Activated CD4-positive, alpha-beta T cell treated with anti-CD3 and anti-CD28 coated beads, Interleukin-2, amount 50 U/mL, for 16 hours (primary cell): Measurements from ENCODE around the gene LMF1.

Source experiments
- DNase-seq: peaks from one replicate; pipeline ENCODE4 v3.0.0-alpha.2; 2020

The LMF1 gene

DNA sequence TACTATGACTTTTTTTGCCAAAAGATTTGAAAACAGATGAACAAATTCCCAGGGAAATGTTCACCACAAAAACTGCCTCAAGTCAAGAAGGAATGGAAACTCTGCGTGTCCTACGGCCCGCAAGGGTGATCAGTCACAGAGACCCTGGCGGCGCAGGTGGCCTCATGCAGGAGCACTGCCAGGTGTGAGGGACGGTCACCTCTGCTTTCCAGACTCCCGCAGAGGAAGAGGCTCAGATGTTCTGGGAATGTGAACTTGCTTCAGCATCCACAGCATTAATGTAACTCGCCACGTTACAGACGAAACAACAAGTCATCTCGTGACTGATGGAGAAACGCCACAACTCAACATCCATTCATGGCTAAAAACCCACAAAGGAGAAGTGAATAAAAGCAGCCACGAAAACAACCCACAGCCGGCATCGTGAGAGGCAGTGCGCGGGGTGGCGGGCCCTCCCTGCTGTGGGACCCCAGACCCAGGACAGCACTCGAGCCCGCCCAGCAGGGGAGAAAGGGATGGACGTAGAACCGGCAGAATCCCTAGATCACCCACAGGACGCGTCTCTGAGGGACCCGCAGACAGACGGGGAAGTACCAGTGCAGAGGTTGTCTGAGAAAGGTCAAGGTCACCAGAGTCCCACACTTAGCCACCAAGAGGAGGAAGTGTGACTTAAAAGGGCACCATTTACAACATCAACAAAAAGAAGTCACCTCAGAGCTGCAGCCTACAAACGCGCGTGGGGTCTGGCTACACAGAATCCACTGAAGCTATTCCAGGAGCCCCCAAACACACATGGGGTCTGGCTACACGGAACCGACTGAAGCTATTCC, 93.3 kb downstream of the LMF1 start:
- DNase-seq, result no peak

GRCh38 chr16:876523-877241, 94.1 kb downstream of the LMF1 start:
- no peak for DNase-seq

GRCh38 chr16:876041-876335, 94.8 kb downstream of the LMF1 start:
- DNase-seq, result no peak

GRCh38 chr16:875182-876040, 95.4 kb downstream of the LMF1 start:
- DNase-seq, result no peak

DNA sequence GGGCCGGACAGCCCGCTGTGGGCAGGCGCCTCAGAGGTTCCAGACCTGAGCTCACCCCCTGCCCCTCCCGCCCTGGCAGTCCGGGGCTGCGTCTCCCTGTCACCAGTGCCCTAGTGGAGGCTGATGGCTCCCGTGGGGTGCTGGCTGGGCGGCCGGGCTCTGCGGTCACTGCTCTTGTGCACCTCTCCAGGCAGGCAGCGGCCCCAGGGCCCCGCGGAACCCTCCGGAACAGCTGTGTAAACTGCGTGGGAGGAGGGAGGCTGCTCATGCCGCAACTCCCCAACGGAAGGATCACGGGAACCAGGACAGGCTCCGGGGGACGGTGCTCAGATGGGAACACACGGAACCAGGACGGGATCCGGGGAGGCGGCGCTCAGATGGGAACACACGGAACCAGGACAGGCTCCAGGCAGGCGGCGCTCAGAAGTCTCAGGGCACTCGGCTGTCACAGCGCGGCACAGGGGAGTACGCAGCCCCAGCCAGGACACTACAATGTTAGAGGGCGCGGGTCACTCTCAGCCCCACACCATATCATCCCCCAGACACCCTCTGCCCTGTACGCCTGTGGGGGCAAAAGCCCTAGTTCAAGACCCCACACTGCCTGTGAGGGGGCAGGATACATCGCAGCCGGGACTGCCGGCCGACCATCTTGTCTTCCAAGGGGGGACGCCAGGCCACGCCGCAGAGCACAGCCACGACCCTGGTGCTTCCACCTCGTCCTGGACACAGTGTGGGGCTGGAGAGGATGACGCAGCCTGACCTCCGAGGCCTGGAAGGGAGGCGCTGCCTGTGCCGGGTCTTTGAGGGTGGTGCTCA, 96.2 kb downstream of the LMF1 start:
- no peak for DNase-seq

- DNase-seq, result no peak
Observed at GRCh38 chr16:873889-874288, 96.9 kb downstream of the LMF1 start.

GRCh38 chr16:873243-873661, 97.5 kb downstream of the LMF1 start:
- no peak for DNase-seq

DNA sequence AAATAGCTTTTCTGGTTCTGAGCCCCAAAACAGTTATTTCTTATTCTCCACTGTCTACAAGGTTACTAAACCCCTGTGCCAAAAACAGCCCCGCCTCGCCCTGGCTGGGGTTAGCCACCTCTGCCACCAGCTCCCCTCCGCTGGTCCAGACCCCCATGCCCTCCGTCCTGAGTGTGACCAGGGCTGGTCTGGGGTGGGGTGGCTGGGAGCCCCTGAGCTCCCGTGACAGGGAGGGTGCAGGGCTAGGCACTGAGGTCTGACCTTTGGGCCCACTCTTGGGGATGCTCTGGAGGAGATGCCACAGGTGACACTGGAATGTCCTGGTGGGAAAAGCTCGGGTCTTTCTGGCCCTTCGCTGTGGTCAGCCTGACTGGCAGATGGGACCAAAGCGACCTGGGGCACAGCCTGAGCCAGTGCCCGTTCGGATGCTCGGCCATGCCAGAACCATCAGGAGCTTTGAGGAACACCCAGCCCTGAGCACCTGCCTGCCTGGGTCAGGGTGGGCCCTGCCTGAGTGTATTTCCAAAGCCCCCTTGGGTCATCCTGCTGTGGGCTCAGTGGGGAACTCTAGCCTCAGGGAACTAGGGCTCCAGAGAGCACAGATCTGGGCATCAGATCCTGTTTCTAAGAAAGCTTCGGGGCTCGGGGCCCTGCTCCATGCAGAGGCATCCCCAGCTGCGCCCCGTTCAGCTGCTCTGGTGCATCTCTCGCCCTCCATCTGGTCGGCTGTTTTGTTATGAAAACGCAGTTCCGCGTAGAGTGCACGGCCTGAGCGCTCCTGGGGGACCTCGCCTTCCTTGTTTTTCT, 98.1 kb downstream of the LMF1 start:
- DNase-seq, result no peak

DNA sequence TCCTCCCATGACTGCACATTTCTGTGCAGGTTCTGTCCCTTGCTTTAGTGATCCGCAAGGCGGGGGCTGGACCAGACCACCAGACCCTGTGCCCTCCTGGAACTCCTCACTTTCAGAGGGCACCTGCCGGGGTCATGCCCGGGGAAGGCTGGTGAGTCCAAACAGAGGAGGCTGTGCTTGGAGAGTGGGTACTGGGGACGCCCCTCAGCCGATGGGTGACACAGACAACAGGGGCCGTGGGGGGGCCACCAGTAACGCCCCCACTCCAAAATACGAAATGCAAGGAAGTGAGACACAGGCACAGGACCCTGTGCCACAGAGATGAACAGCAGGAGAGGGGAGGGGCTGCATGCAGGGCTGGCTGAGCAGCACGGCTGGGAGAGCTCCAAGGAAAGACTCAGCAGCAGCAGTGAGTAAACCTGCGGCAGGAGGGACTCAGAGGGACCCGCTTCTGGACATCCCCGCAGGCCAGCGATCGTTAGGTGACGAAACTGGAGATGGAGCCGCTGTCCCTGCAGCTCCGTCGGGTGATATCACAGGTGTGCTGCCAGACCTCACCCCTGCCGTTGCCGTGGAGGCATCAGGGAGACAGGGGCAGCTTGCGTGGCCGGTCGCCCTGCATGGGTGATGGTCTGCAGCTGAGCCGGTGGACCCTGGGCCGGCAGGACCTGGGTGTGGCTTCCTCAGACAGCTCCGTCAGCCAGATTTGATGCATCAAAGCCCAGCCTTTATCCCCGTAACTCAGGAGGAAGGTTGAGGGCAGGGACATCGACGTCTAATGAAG, 99.0 kb downstream of the LMF1 start:
- DNase-seq, result no peak

DNA sequence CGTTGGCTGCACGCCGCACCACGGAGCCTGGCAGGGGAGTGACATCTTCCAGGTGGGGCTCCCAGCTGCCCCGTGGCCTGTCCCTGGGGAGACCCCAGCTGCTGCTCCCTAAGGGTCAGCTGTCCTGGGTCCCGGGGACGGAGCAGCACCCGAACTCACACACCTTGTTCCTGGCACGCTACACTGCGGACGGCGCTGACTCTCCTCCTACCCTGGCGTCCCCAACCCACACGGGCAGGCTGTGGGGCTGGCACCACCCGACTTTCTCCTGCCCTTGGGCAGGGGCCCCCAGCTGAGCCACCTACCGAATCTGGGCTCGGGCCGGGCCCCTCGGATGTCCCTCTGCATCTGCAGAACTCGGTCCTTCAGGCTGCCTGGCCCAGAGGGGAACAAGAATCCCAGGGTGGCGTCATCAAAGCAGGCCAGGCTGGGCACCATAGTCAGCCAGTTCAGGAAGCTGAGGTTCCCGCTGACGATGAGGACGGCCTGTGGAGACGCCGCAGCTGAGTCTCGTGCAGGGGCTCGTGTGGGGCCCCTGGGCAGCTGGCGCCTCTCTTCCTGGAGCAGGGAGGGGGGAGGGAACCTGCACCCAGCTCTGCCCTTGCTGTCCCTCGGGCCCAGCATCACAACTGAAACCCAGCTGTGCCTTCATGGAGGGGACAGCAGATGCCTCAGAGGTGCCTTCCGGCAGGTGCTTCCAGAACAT, 99.8 kb downstream of the LMF1 start:
- no peak for DNase-seq

GRCh38 chr16:869823-870641, 100.8 kb downstream of the LMF1 start:
- no peak for DNase-seq

DNA sequence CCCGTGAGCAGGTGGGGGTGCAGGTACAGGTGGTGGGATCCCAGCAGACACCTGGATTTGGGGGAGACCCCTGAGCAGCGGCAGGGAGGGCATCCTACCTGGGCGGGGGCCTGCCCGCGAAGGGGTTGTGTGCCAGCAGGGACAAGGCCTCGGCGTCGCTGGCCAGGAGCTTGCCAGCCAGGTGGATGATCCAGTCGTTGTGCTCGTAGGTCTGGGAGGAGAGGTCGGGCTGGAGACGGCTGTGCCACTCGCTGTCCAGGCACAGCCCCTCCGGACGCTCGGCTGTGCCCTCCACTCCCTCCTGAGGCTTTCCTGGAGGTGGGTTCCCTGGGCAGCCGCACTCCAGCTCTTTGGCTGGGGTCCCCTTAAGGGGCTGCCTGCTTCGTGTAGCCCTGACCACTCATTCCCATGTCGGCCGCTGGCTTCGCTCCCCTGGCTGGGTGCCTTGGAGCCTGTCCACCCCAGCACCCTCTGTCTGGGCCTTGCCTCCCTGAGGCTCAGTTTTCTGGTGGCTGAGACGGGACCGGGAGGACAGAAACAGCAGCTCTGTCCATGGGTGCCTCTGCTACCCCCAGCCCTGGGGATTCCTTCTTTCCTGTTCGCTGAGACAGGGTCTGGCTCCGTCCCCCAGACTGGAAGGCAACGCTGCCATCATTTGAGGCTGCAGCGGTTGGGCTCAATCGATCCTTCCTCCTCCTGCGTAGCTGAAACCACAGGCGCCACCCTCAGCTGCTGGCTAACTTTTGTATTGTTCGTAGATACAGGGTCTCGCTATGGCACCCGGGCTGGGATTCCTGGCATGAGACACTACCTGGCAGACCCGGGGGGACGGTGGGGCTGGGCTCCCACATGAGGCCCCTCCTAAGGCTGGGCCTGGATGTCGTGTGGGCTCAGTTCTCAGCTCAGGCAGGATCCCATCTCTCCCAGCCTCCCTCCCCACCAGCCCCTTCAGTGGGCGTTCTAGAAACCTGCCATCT, 101.7 kb downstream of the LMF1 start:
- no peak for DNase-seq

- DNase-seq, result no peak
Observed at GRCh38 chr16:868386-868755, 102.4 kb downstream of the LMF1 start.

- DNase-seq, result no peak
Observed at GRCh38 chr16:867421-868385, 103.1 kb downstream of the LMF1 start.

DNA sequence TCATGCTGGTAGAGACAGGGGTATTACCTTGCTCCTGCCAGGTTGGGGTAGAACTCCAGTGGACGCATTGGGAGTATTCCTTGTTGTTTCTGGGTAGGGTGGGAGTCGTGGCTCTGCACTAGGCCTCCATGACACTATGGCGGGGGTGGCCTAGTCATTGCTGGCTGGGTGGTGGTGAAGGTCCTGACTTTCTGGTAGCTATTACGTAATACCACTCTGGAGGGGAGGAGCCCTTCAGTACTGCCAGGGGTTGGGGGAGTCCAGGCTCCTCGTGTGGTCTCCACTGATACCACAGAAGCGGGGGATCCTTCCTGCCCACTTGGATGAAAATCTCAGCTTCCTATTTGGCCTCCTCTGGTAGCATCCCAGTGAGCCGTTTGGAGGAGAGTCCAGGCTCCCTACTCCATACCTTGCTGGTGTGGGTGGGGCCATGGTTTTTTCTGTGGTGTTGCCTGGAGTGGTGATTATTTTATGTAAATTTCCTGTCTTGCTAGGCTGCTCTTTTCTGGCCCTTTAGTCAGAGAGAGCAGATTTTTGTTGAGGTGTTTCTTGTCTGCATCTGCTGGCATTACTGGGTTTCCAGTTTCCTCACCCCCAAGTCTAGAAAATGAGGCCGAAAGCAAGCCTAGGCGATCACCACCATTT, 104.4 kb downstream of the LMF1 start:
- DNase-seq, result no peak

DNA sequence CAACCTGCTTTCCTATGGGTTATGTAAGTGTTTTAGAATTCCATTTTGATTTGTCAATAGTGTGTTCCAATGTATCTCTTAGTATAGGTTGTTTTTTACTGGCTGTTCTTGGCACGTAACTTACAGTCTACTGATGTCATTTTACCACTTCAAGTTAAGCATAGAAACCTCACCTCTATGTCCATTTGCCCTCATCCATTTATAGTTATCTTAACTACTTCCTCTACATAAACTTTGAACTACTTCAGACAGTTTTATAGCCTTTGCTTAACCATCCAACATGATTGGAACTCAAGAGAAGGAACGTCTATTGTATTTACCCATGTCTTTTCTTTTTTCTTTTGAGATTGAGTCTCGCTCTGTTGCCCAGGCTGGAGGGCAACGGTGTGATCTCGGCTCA, 105.8 kb downstream of the LMF1 start:
- no peak for DNase-seq

DNA sequence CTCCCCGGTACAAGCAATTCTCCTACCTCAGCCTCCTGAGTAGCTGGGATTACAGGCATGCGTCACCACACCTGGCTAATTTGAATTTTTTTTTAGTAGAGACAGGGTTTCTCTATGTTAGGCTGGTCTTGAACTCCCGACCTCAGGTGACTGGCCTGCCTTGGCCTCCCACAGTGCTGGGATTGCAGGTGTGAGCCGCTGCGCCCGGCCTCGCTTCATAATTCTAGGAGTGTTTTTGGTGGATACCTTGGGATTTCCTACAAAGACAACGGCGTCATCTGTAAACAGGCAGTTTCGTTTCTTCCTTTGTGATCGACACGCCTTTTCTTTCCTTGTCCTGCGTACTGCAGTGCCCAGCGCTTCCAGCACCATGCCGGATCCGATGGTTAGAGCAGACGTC, 109.3 kb downstream of the LMF1 start:
- DNase-seq, result no peak
